ENCODE measurements around the gene BARD1.
"Not testable (repeated sequence)": the region's sequence is repeated elsewhere in the genome, so short reads cannot be mapped to it uniquely, and the experiment has no call there.

BARD1 gene

GRCh38 chr2:214753455-214753854, 56.0 kb downstream of the BARD1 start:
- no peak for DNase-seq

- no peak for DNase-seq
Observed at GRCh38 chr2:214750529-214750928, 59.0 kb downstream of the BARD1 start.

GRCh38 chr2:214747992-214748391, 61.5 kb downstream of the BARD1 start:
- no peak for DNase-seq

- DNase-seq = no peak
Observed at GRCh38 chr2:214742119-214742518, 67.4 kb downstream of the BARD1 start.

DNA sequence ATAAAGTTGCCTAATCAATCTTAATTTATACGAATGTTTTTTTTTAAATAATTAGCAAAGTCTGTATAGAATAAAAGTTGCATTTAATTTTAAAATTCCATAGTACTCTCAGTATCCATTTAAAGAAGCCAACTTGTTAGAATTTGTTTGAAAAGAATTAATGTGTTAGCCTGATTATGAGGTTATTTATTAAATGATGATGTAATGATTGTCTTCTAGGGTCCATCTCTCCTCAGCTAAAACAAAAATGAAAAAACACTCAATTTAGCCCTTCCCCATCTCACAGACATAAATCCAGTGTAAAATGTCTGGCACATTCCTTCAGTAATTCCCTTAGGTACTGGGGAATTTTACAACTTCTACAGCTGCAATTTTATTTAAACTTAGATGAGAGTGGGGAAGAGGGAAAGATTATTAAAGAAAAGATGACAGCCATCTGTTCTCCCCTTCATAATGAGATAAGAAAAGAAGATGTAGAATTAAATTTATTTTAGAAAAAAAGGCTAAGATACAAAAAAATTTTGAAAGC, 68.6 kb downstream of the BARD1 start:
- no peak for DNase-seq

GRCh38 chr2:214737188-214737587, 72.3 kb downstream of the BARD1 start:
- no peak for DNase-seq

DNA sequence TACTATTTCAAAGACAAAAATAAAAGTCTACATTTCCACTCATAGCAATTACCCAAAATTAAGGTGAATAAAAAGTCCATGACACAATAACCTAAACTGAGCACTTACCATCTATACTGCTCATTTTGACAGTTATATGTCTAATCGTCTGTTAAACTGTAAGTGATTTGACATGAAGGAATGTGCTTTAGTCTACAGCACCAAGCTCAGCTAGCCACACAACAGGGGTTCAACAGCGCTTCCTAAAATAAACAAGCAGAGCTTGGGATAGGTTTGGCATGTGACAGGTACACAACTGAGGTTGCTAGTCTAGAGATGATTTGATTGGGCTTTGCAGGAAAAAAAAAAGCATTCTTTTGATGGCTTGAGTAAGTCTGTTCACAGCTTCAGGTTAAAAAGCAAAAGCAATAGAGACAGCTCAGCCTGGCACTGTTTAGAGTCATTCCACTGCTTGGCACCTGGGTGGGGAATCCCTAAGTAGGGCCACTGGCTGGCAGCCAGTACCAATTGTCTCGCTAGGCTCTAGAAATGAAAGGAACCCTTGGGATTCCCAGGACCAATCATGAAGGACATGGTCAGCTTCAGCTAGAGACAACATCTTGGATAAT, 78.6 kb downstream of the BARD1 start:
- DNase-seq = no peak

DNA sequence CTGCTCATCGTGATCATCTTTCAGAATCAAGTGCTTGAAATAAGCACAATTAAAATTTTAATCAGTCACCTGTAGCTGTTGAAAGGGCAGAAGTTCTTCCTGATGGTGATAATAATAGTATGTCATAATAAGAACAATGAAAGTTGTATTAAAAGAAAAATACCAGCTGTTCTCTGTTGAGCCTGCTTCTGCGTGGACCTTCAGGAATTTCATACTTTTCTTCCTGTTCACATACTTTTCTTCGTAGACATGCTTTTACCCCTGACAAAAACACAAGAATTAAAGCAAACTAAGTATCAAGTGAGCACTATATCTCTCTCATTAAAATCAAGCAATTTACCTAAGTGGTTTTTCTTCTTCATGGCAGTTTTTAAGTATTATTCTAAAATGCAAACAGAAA, 79.2 kb downstream of the BARD1 start:
- no peak for DNase-seq

- no peak for DNase-seq
Observed at GRCh38 chr2:214724741-214725140, 84.7 kb downstream of the BARD1 start.

DNA sequence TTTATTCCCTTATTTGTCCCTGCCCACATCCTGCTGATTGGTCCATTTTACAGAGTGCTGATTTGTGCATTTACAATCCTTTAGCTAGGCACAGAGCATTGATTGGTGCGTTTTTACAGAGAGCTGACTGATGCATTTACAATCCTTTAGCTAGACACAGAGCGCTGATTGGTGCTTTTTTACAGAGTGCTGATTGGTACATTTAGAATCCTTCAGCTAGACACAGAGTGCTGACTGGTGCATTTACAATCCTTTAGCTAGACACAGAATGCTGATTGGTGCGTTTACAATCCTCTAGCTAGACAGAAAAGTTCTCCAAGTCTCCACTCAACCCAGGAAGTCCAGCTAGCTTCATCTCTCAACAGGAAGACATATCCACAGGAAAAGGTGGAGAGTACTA, 91.6 kb downstream of the BARD1 start:
- not testable (repeated sequence) for DNase-seq

- DNase-seq = no peak
Observed at GRCh38 chr2:214716811-214717560, 92.5 kb downstream of the BARD1 start.

- DNase-seq = no peak
Observed at GRCh38 chr2:214715025-214715424, 94.5 kb downstream of the BARD1 start.

DNA sequence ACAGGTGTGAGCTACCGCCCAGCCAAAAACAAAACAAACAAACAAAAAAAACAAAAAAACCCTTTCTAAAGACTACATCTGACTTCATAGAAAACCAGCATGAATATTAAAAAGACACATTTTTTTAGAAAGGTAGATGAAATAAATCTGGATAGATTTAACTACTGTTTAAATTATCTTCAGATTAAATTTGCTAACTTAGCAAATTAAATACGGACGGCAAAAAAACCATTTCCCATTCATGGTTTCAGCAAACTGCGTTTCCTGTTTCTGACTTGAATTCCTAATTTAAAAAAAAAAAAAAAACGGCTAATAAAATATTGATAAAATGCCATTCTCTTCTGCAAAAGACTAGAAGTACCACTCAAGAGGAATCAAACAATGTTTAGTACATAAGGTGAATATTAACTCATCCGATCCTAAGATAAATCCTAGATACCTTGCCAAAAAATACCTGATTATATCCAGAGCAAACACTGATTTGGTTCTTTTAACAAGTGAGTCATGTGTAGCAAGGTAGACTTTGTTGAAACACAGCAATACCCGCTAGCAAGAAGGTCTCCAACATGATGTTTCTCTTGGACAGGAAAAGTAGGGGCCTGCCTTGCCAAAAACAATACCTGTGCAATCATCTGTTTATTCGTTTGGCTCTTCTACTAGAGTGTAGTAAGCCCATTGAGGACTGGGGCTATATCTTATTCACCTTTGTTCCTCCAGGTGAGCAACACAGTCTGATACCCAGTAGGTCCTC, 96.2 kb downstream of the BARD1 start:
- no peak for DNase-seq

DNA sequence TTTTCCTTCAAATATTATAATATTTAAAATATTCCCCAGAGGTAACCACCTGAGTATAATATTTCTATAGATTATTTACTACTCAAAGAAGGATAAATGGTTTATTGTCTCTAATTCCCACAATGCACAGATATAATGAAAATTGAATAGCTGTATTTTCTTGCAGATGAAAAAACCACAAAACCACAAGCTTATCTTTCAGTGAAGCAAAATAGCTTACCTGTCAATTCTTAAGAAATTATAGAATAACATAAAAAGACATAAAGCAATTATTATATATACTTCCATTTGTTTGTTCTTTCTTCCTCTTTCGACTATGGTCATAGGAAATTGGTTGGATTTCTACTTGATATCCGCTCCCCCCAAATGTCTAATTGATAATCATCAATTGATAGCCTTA, 98.8 kb downstream of the BARD1 start:
- DNase-seq = no peak

DNA sequence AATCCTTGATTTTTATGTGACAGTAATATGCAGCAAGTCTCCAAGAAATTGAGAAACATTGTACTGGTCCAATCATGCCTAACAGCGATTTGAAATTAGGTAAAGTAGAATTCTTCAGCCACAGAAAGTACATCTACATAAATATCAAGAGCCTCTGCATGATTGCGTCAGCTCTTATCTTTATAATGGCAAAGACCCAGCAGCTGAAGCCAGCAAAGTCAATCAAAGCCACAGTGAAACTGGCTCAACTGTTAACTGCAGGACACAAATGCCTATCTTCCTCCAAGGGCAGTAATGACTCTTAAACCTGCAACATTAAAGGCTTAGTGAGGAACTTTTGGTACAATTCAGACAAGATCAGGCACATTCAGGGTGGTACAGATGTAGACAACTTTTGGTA, 102.5 kb downstream of the BARD1 start:
- no peak for DNase-seq

GRCh38 chr2:214699236-214699635, 110.2 kb downstream of the BARD1 start:
- no peak for DNase-seq

DNA sequence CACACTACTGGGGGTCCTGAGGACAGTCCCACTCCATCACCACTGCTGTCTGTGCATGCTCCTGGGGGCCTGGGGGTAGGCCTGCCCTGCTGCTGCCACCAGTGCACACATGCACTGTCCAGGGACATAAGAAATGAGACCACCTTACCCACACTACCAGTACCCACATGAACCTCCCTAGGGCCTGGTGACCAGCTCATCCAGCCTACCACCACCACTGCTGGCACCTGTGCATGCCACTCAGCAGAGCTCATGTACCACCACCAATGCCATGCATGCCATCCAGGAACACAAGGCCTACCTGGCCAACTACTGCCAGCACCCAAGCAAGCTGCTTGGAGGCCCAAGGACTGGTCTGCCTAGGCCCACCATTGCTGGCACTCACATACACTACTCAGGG, 112.8 kb downstream of the BARD1 start:
- no peak for DNase-seq

DNA sequence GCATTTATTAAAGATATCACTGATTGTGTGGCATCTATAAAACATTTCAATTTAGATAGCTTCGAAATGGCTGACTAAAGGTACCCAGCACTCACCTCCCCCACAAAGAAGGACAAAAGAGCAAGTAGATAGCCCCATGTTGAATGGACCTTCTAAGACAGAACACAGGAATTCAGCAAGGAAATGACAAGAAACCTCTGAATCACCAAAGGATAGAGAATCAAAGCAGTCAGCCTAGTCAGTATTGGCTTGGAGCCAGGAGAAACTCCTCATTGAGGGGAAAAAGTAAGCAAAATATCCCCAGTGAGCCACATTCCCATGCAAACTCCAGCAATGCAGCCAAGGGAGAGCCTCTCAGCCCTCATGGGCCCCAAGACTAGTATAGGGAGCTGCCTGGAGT, 113.7 kb downstream of the BARD1 start:
- no peak for DNase-seq

- not testable (repeated sequence) for DNase-seq
Observed at GRCh38 chr2:214683557-214683956, 125.9 kb downstream of the BARD1 start.

- DNase-seq = no peak
Observed at GRCh38 chr2:214679736-214680135, 129.7 kb downstream of the BARD1 start.

GRCh38 chr2:214676421-214677089, 132.9 kb downstream of the BARD1 start:
- DNase-seq = no peak
